ENCODE results near the gene ANO7. TPM values are rescaled to one million over a fixed set of nuclear protein-coding genes. Genes with fewer than 3 reads are reported as not detected.

ANO7 gene
- polyA plus RNA-seq, 1 of the 3 experiments (the other 2 are of a cell fraction) = 0.81 TPM

- TF ChIP-seq REST (IDR thresholded peaks at IDR 0.05; ENCODE audit: low read depth, low read length) = no peak
- TF ChIP-seq RFX5 (IDR thresholded peaks at IDR 0.05; ENCODE audit: low read length) = no peak
- no peak for TF ChIP-seq TAF1 (IDR thresholded peaks at IDR 0.05; ENCODE audit: borderline replicate concordance, low read depth, low read length)
- no peak for TF ChIP-seq RCOR1 (IDR thresholded peaks at IDR 0.05; ENCODE audit: low read length)
- no peak for TF ChIP-seq FOSL2 (IDR thresholded peaks at IDR 0.05; ENCODE audit: borderline replicate concordance, low read depth)
- no peak for TF ChIP-seq RXRA (IDR thresholded peaks at IDR 0.05; ENCODE audit: borderline replicate concordance, low read depth)
- no peak for TF ChIP-seq GATA2 (CRISPR knock-in tag; IDR thresholded peaks at IDR 0.05)
- TF ChIP-seq ELF1 (IDR thresholded peaks at IDR 0.05) = no peak
- TF ChIP-seq MXI1 (IDR thresholded peaks at IDR 0.05; ENCODE audit: low read depth, low read length) = no peak
Observed at GRCh38 chr2:241209271-241209670, 20.8 kb downstream of the ANO7 start (continued).

- Histone ChIP-seq H2AFZ (ENCODE audit: low read depth) (no peak overlapping the region), H3F3A (replicated peaks; ENCODE audit: insufficient read depth) (no peaks in the 10 kb centered on the region), H3K36me3 (replicated peaks in 1 of 2; ENCODE audit: control insufficient read depth in 1 of 2, insufficient read depth in 2 of 2, low read length in 1 of 2) (no peaks in the 10 kb centered on the region), H4K20me1 (ENCODE audit: insufficient read depth) (no peaks in the 10 kb centered on the region), H3K4me2 (no peak overlapping the region), H3K4me1 (ENCODE audit: control insufficient read depth in 1 of 2, insufficient read depth in 2 of 2, low read depth in 1 of 2, low read length in 1 of 2) (peaks cover 0 to 10% of the 10 kb centered on the region in 2 experiments; a peak in 1 of 4 replicates), H3K79me2 (ENCODE audit: insufficient read depth) (no peaks in the 10 kb centered on the region), H3K9me3 (no peaks in the 10 kb centered on the region), H3K4me3 (ENCODE audit: low read depth in 2 of 2, low read length in 1 of 2) (no peak overlapping the region), H3K27me3 (ENCODE audit: insufficient read depth) (no peaks in the 10 kb centered on the region), H3K9ac (no peak overlapping the region), H3K9me2 (no peaks in the 10 kb centered on the region), H3K27ac (ENCODE audit: low read depth in 2 of 2, low read length in 1 of 2) (no peak overlapping the region)
- no peak for TF ChIP-seq EZH2phosphoT487 (IDR thresholded peaks at IDR 0.05; ENCODE audit: borderline replicate concordance, low read depth)
- TF ChIP-seq RCOR1 (IDR thresholded peaks at IDR 0.05; ENCODE audit: low read length) = no peak
- TF ChIP-seq CTCF (IDR thresholded peaks at IDR 0.05) = no peak
- no peak for TF ChIP-seq USF1 (IDR thresholded peaks at IDR 0.05; ENCODE audit: borderline replicate concordance, low read depth)
- no peak for TF ChIP-seq RFX5 (IDR thresholded peaks at IDR 0.05; ENCODE audit: low read length)
- TF ChIP-seq FOXM1 (IDR thresholded peaks at IDR 0.05; ENCODE audit: low read depth) = no peak
- POLR2A ChIA-PET = interaction anchor here (0.5 to 0.7 kb wide), 2 partner anchors 13 to 31 kb away, joined by 3 to 4 read pairs; no protein-coding TSS in a partner anchor
- WGBS (ENCODE audit: low lambda C conversion rate) = 14% methylated on average over 2 of the region's 2 CpGs
- CTCF ChIA-PET = no interaction called here
- no peak for DNase-seq
Observed at GRCh38 chr2:241211276-241211675, 22.8 kb downstream of the ANO7 start.

Data from SK-N-SH (cell line).